Femur (tissue), 1 donor: ENCODE data around the gene SLITRK6.
"Not testable (repeated sequence)": the region's sequence is repeated elsewhere in the genome, so short reads cannot be mapped to it uniquely, and the experiment has no call there.

Source experiments
- DNase-seq: peaks from one replicate; pipeline ENCODE4 v3.0.0-alpha.2; 2017

Gene SLITRK6

GRCh38 chr13:85799097-85799582 is at the start of gene SLITRK6:
Gene SLITRK6 (minus strand): TSS chr13:85799419. CDS start chr13:85796508, 2,911 bp downstream.
- DNase-seq, result peak; percentile 32

- no peak for DNase-seq
Observed at GRCh38 chr13:85847012-85847411, 47.8 kb upstream of the SLITRK6 start.

GRCh38 chr13:85841427-85841826 is 42.2 kb upstream of the SLITRK6 start:
- DNase-seq, result no peak

GRCh38 chr13:85833921-85834320 is 34.7 kb upstream of the SLITRK6 start:
- no peak for DNase-seq

GRCh38 chr13:85828094-85828684 is 29.0 kb upstream of the SLITRK6 start:
- no peak for DNase-seq

DNA sequence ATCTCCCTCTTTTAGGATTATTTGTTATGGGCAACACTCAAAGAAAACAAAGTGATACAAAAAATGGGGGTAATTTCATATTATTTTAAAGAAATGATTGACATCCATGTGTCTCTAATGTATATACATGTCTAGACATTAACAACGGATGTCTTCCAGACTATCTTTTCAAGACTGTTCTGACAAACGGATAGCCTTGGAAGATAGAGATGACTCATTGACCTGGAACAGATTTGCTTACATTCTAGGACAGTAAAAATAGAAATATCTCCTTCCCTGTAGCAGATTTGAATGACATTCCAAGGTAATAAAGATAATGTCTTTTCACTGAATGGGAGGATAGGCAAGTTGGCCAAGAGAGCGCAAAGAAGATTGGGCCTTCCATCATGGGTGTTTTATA is 26.2 kb upstream of the SLITRK6 start:
- no peak for DNase-seq

GRCh38 chr13:85823832-85824231 is 24.6 kb upstream of the SLITRK6 start:
- no peak for DNase-seq

GRCh38 chr13:85819513-85819912 is 20.3 kb upstream of the SLITRK6 start:
- DNase-seq, result no peak

DNA sequence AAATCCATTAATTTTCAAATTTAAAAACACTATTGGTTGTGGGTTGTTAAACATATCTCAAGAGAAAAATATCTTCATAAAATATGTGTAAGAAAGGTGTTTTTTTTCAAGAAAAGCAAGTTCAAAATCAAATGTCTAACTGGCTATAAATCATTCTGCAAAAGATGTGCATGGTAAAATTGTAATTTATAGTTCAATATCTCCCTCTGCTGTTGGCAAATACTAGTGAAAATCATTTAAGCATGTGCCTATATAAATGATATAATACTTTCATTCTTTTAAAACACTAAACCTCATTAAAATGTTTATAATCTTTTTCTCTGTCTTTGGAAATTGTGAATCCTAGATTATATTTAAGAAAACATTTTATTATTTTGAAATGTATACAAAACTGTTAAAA is 17.2 kb upstream of the SLITRK6 start:
- DNase-seq, result no peak

GRCh38 chr13:85812282-85812681 is 13.1 kb upstream of the SLITRK6 start:
- no peak for DNase-seq

- DNase-seq, result no peak
Observed at GRCh38 chr13:85808811-85809210, 9.6 kb upstream of the SLITRK6 start.

DNA sequence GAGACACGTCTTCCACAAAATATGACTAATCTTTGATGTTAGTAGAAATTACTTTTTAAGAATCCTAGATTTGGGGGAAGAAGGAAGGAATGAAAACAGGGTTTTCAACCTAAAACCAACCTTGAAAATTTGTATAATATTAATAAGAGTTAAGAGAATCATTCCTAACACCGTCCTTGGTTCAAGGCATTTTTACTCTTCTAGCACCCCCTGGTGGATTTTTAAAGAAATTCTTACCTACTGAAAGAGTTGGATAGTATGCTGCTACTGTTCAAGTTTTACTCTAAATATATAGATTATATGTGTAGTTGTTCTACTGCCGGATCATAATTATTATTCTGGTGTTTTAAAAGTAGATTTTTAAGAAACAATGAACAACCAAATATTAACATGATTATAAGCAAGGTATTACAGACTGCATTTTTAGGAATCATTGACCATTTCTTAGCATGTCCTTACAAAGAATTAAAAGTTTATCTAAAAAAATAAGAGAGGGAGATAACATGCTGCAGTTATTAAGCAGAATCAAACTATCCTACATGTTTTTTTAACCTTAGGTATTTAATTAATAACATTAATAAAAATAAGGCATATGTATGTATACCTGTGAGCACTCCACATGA is 7.4 kb upstream of the SLITRK6 start:
- no peak for DNase-seq

GRCh38 chr13:85798556-85798955 is 663 bp downstream of the SLITRK6 start:
- DNase-seq, result no peak

DNA sequence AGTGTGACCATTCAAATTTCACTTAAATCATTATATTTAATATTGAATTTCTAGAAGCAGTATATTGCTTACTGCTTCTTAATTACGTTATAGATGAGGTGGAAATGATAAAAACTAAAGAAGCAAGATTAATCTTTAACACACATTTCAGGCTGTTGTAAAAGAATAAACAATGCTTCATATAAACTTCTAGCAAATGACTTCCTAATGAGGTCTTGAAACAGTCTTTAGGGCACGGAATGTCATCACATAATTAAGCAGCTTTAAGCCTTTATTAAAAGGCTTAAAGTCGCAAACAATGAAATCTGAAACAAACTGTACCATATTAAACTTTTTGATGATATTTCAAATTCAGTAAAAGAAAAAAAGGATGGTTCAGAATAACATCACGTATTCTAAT is 1.9 kb downstream of the SLITRK6 start:
- no peak for DNase-seq

GRCh38 chr13:85785205-85785604 is 14.0 kb downstream of the SLITRK6 start:
- DNase-seq, result no peak

DNA sequence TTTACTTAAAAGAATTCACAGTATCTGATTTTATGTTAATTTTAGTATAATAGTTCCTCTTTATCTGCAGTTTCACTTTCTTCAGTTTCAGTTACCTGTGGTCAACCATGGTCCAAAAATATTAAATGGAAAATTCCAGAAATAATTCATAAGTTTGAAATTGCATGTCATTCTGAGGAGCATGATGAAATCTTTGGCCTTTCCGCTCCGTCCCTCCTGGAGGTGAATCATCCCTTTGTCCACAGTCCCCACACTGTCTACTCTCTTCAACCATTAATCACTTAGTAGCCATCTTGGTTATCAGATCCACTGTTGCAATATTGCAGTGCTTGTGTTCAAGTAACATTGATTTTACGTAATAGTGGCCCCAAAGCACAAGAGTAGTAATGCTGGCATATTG is 26.9 kb downstream of the SLITRK6 start:
- no peak for DNase-seq

- DNase-seq, result no peak
Observed at GRCh38 chr13:85771856-85772255, 27.4 kb downstream of the SLITRK6 start.

GRCh38 chr13:85768946-85769345 is 30.3 kb downstream of the SLITRK6 start:
- DNase-seq, result no peak

- no peak for DNase-seq
Observed at GRCh38 chr13:85755123-85755522, 44.1 kb downstream of the SLITRK6 start.

DNA sequence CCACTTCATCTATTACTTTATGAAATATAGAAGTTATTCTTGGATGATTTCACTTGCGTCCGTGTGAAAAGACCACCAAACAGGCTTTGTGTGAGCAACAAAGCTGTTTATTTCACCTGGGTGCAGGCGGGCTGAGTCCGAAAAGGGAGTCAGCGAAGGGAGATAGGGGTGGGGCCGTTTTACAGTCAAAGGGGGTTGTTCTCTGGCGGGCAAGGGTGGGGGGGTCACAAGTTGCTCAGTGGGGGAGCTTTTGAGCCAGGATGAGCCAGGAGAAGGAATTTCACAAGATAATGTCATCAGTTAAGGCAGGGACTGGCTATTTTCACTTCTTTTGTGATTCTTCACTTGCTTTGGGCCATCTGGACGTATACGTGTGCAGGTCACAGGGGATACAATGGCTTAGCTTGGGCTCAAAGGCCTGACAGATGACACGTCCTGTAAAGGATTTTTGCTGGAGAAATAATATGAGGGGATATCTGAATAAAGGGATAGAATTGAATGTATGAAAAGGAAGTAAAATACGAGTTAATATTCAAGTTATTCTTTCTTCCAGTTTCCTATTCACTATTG is 55.9 kb downstream of the SLITRK6 start:
- not testable (repeated sequence) for DNase-seq
